Measurements from ENCODE around the gene EPHA6.

- TF ChIP-seq CTCF (IDR thresholded peaks at IDR 0.05; ENCODE audit: low read length) (no peak), EZH2 (IDR thresholded peaks at IDR 0.05; ENCODE audit: borderline replicate concordance, low read length) (no peak)
These were observed 949.4 kb downstream of the EPHA6 start for GRCh38 chr3:97763586-97764406.

Measured in OCI-LY1 (cell line).